DMS 273 (cell line): Measurements from ENCODE around the gene DISP2.

Source experiments
- DNase-seq: peaks from one replicate; lab custom pipeline; 2025; ENCODE audit not compliant: unreplicated experiment; lab: John Stamatoyannopoulos, UW

Gene DISP2

DNA sequence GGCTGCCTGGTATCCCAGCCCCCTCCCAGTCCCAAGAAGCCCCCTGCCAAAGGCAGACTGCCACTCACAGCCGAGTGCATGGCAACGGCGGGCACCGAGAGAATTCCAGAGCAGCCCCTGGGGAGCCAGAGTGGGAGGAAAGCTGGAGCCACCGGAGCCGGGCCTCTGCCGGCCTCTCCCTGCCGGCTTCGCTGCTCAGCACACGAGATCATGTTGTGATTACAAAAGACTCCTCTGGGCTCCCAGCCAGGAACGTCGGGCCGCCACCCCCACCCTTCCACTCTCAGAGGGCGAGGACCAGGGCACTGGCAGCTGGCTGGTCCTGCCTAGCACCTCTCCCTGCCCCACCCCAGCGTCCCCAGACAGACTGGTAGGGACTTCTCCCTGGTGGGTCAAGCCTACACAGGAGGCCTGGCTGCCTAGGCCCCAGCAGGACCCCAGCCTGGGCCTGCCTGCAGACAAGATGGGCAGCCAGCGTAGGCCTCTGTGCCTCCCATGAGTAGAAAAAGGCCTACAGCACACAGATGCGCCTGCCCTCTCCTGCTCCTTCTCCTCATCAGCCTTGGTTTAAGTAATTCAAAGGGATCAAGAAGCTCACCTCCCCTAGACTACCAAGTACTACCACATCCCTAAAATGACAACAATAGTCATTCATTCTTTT lies 17.1 kb upstream of the DISP2 start, which contains the start of gene CCDC9B:
TSS of gene CCDC9B (minus strand) at position 200 of the 661 bp plus-strand sequence. CDS start at position 80, 120 bp downstream.
- peak; percentile 89 for DNase-seq

- DNase-seq: no peak
Observed at GRCh38 chr15:40342416-40343320, 15.4 kb upstream of the DISP2 start.

GRCh38 chr15:40343512-40343911 lies 14.5 kb upstream of the DISP2 start:
- no peak for DNase-seq

GRCh38 chr15:40344217-40344616 lies 13.8 kb upstream of the DISP2 start:
- no peak for DNase-seq

GRCh38 chr15:40344631-40345120 lies 13.3 kb upstream of the DISP2 start:
- peak; percentile 72 for DNase-seq

DNA sequence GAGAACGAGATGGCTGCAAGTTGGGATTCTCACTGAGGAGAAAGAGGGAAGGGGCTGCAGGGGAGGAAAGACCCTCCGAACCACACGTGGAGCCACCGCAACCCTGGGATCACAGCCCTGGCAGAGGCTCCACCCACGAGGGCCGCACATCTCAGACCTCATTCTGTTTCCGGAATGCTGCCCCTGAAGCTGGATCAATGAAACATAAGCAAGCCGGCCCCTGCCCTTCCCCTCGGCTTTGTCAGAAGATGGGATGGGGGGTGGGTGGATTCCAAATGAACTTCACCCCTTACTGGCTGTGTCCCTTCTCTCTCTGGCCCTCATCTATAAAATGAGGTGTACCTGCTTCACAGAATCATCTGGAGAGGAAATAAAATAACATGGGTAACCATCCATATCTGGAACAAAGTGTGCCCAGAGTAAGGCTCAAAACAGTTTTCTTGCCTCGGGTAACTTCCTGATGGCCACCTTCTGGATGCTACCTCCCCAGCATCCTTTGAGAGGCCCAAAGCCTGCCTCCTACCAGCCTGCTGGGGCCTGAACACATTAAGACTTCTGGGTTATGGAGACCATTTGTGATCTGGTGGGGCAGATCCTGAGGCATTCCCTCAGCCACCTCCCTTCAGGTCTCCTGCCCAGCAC lies 12.7 kb upstream of the DISP2 start:
- no peak for DNase-seq

GRCh38 chr15:40345867-40346578 lies 12.0 kb upstream of the DISP2 start:
- no peak for DNase-seq

- no peak for DNase-seq
Observed at GRCh38 chr15:40346579-40347558, 11.2 kb upstream of the DISP2 start.

GRCh38 chr15:40347559-40348473 lies 10.2 kb upstream of the DISP2 start:
- DNase-seq: no peak

- DNase-seq: no peak
Observed at GRCh38 chr15:40348474-40348870, 9.5 kb upstream of the DISP2 start.

GRCh38 chr15:40349163-40349562 lies 8.9 kb upstream of the DISP2 start:
- DNase-seq: no peak

DNA sequence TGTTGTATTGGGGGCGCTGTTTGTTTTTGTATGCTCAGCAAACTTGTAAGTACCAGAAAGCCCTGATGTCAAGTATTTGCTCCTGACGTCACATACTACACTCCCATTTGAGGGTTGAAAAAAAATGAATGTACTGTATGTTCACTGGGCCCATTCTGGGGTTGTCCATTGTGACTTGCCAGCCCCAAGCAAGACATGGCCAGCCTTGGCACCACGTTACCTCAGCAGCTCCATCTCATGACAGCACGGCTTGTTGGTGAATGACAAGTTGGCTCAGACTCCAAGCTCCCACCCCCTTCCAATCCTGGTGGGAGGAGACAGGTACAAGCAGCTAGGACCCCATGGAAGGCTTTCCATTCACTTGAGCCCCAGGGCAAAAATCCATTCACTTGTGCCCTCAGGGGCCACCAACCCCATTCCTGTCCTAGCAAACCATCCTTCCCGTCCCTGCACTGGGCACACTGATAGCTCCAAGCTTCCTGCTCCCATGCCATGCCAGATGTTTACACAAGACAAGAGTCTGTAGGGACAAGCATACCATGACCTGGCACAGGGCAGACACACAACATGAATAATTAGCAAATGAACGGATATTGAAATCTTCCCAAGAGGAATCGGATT lies 5.6 kb upstream of the DISP2 start:
- DNase-seq: no peak

GRCh38 chr15:40353697-40354096 lies 4.3 kb upstream of the DISP2 start:
- peak; percentile 93 for DNase-seq

DNA sequence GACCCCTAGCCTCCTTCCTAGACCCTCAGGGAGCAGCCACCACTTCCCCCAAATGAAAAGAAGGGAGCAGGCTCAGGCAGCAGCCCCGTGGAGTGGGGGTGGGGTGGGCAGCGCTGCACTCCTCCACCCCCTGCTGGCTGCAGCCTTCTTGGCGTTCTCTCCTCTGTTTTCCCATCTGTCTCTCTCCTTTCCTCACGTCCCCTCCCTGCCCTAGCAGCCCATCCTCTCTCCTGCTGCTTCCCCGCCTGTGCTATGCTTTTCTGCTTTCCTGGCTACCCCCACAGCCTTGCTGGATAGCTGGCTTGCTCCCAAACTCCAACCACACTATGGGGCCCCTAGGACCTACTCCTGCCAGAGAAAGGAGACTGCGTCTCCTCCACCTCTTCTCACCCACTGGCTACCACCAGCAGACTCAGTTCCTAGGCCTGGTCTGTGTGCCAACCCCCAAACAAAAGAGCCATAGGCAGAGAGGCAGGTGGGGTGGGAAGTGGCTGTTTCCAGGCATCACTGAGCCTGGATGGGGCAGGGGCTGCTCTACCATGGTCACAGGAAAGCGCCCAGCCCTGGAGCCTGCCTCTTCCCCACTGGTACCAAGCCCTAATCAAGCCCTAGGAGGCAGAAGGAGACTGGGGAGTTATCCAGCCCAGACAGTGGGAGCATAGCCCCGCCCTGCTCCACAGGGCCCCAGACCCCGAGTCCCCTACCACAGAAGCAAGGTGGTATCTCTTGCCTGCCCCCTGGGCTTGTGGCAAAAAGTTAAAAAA lies 3.4 kb upstream of the DISP2 start:
- peak; percentile 97 for DNase-seq

DNA sequence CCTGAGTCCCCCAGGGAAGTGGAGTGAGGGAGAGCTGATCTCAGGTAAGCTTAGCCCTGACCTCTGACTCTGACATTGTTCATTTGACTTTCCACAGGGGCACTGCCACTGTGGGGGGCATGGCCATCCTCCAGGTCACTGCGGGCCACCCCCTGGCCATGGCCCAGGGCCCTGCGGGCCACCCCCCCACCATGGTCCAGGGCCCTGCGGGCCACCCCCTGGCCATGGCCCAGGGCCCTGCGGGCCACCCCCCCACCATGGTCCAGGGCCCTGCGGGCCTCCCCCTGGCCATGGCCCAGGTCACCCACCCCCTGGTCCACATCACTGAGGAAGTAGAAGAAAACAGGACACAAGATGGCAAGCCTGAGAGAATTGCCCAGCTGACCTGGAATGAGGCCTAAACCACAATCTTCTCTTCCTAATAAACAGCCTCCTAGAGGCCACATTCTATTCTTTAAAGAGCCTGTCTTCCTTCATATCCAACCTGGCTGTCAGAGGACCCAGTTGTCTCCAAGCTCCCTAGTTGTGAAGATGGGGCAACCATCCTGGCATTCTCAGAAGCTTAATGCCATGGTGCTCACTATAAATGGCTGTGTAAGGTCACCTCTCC lies 1.9 kb upstream of the DISP2 start:
- DNase-seq: no peak

DNA sequence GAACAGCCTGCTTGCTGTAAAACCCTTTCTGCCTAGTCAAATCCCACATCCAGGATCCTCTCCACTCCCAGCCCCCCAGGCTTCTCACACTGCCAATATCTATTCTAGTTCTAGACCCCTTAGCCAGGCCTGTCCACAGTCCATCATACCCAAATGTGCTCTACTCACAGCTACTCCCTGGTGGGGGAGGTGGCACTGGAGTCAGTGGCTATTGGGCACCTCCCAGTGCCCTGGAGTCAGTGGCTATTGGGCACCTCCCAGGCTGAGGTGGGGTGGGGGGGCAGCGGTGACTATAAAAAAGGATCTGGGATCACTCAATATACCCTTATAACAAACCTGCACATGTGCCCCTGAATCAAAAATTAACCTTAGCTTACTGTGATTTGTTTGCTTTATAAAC lies 773 bp upstream of the DISP2 start:
- DNase-seq: no peak
